CD14-positive monocyte (primary cell): Measurements from ENCODE around the gene FLT3LG. TPM values are rescaled to one million over a fixed set of nuclear protein-coding genes. Genes with fewer than 3 reads are reported as not detected.

Experiments
- DNase-seq, 3 donors: peaks; one replicate each; pipeline ENCODE4 v3.0.0-alpha.2; 2011 to 2022
- H2AFZ ChIP-seq: 2 replicates; pipeline ENCODE4 v1.6.0; 2012; ENCODE audit warnings: mild to moderate bottlenecking, low read depth, low read length, inconsistent platforms; ENCODE audit not compliant: insufficient read depth, poor library complexity, severe bottlenecking
- H3K27ac ChIP-seq, 2 donors: 1 replicate in 1 of 2; 2 replicates in 1 of 2; pipeline ENCODE4 v1.5.1; 2012 to 2013; ENCODE audit warnings: low read length in 2 of 2, control low read depth in 1 of 2, inconsistent platforms in 1 of 2, low read depth in 1 of 2, mild to moderate bottlenecking in 1 of 2
- H3K27me3 ChIP-seq, 2 donors: one replicate each; pipeline versions ENCODE4 v1.6.0 to v1.6.1; 2011 to 2013; ENCODE audit warnings: low read length in 2 of 2; ENCODE audit not compliant: control insufficient read depth in 2 of 2, insufficient read depth in 2 of 2
- H3K36me3 ChIP-seq, 2 donors: replicated peaks in 1 of 2; 1 replicate in 1 of 2; 2 replicates in 1 of 2; pipeline versions ENCODE4 v1.5.1 to v1.6.1; 2012 to 2013; ENCODE audit warnings: low read length in 2 of 2, control low read depth in 1 of 2, inconsistent platforms in 1 of 2, mild to moderate bottlenecking in 1 of 2; ENCODE audit not compliant: insufficient read depth in 2 of 2, control insufficient read depth in 1 of 2
- H3K4me1 ChIP-seq, 2 donors: 1 replicate in 1 of 2; 2 replicates in 1 of 2; pipeline versions ENCODE4 v1.5.1 to v1.6.1; 2012 to 2013; ENCODE audit warnings: low read length in 2 of 2, control low read depth in 1 of 2, inconsistent platforms in 1 of 2, mild to moderate bottlenecking in 1 of 2, moderate library complexity in 1 of 2; ENCODE audit not compliant: insufficient read depth in 2 of 2, control insufficient read depth in 1 of 2
- H3K4me2 ChIP-seq: replicated peaks from 2 replicates; pipeline ENCODE3; 2012; ENCODE audit warnings: low read length, moderate library complexity, mild to moderate bottlenecking; ENCODE audit not compliant: poor library complexity, severe bottlenecking; ENCODE audit errors: extremely low read depth
- H3K4me3 ChIP-seq, 3 experiments: fragments of 200-600 bp in 1 of 3; sonication (generic) in 1 of 3; replicated peaks in 1 of 3; 1 replicate in 2 of 3; 2 replicates in 1 of 3; pipeline ENCODE4 v1.5.1; 2011 to 2013; ENCODE audit warnings: low read length in 3 of 3, mild to moderate bottlenecking in 3 of 3, control low read depth in 2 of 3, low read depth in 2 of 3, inconsistent platforms in 1 of 3, moderate library complexity in 1 of 3
- H3K79me2 ChIP-seq: 2 replicates; pipeline ENCODE4 v1.6.0; 2012; ENCODE audit warnings: mild to moderate bottlenecking, control low read depth, inconsistent platforms, low read length, moderate library complexity; ENCODE audit not compliant: insufficient read depth
- H3K9ac ChIP-seq: 2 replicates; pipeline ENCODE4 v1.6.0; 2017; ENCODE audit warnings: low read length, mild to moderate bottlenecking; ENCODE audit not compliant: insufficient read depth, poor library complexity, severe bottlenecking
- H3K9me3 ChIP-seq, 2 donors: replicated peaks in 1 of 2; 1 replicate in 1 of 2; 2 replicates in 1 of 2; pipeline versions ENCODE4 v1.5.1 to v1.6.1; 2012 to 2013; ENCODE audit warnings: low read length in 2 of 2, control low read depth in 1 of 2; ENCODE audit not compliant: control insufficient read depth in 1 of 2, insufficient read depth in 1 of 2
- H4K20me1 ChIP-seq: 2 replicates; pipeline ENCODE4 v1.6.0; 2012; ENCODE audit warnings: mild to moderate bottlenecking, low read length, control low read depth, moderate library complexity; ENCODE audit not compliant: insufficient read depth
- H3K27ac Mint-ChIP-seq, 7 donors: one replicate each; pipeline ENCODE4 v1.8.0; 2020; ENCODE audit warnings: mild to moderate bottlenecking in 7 of 7, mixed read lengths in 7 of 7, moderate library complexity in 6 of 7, inconsistent platforms in 2 of 7
- H3K27me3 Mint-ChIP-seq, 3 donors: one replicate each; pipeline ENCODE4 v1.8.0; 2021 to 2022; ENCODE audit warnings: low read depth in 3 of 3, mild to moderate bottlenecking in 3 of 3, mixed read lengths in 3 of 3, moderate library complexity in 3 of 3, inconsistent platforms in 1 of 3
- H3K36me3 Mint-ChIP-seq, 2 donors: one replicate each; pipeline ENCODE4 v1.8.0; 2020; ENCODE audit warnings: mixed read lengths in 2 of 2, inconsistent platforms in 1 of 2, mild to moderate bottlenecking in 1 of 2
- H3K4me1 Mint-ChIP-seq: one replicate; pipeline ENCODE4 v1.8.0; 2020; ENCODE audit warnings: mild to moderate bottlenecking, mixed read lengths
- H3K4me3 Mint-ChIP-seq, 2 donors: one replicate each; pipeline ENCODE4 v1.8.0; 2020; ENCODE audit warnings: mild to moderate bottlenecking in 2 of 2, mixed read lengths in 2 of 2, moderate library complexity in 1 of 2
- H3K9me3 Mint-ChIP-seq, 7 donors: one replicate each; pipeline ENCODE4 v1.8.0; 2020 to 2022; ENCODE audit warnings: mixed read lengths in 7 of 7, mild to moderate bottlenecking in 6 of 7, moderate library complexity in 6 of 7, inconsistent platforms in 2 of 7
- CTCF ChIP-seq: fragments of 200-600 bp; IDR thresholded peaks from one replicate; pipeline ENCODE4 v1.8.0; 2022; ENCODE audit warnings: antibody characterized with exemption, mild to moderate bottlenecking
- WGBS: methylation state at CpG from one replicate; pipeline ENCODE4 v1.1.5; 2013; ENCODE audit warnings: missing lambda C conversion rate; ENCODE audit not compliant: insufficient coverage; 5-methylcytosine and 5-hydroxymethylcytosine counted together
- intact Hi-C, 2 donors: fragments of 100-400 bp; cut with micrococcal nuclease; formaldehyde crosslinking; loops; one replicate each; pipeline versions ENCODE4 v1.15.0 to v1.15.1; 2023
- polyA plus RNA-seq, 3 donors: library from polyadenylated mRNA; depleted of rRNA in 1 of 3; unstranded in 2 of 3; stranded (reverse) in 1 of 3; fragments of 300-500 nt in 2 of 3; fragments of >200 nt in 1 of 3; fragmentation: Illumina TruSeq in 2 of 3; gene quantifications; 1 replicate in 2 of 3; 2 replicates in 1 of 3; pipeline ENCODE4 v1.2.3, GENCODE V29; 2012 to 2021

FLT3LG gene
- polyA plus RNA-seq, 3 donors = 5.0 to 13.8 (median 6.9) TPM

GRCh38 chr19:49474542-49474924, 518 bp downstream of the FLT3LG start:
- Mint-ChIP-seq H3K4me3 (peak overlapping the region; percentile 86 to 91), H3K27me3 (peaks cover 2 to 13% (median 6%) of the 10 kb centered on the region in 3 donors), H3K27ac (peak overlapping the region; percentile 33 to 92 (median 88)), H3K4me1 (peaks cover 41% of the 10 kb centered on the region), H3K9me3 (peaks cover 0 to 2% (median 0%) of the 10 kb centered on the region in 7 donors), H3K36me3 (peaks cover 8% of the 10 kb centered on the region in 2 donors)
- Histone ChIP-seq H2AFZ (peak overlapping the region; percentile 88), H3K4me2 (peak overlapping the region; percentile 84), H4K20me1 (no peaks in the 10 kb centered on the region), H3K9ac (peak overlapping the region; percentile 79), H3K27ac (peak overlapping the region; percentile 53 to 83), H3K9me3 (no peaks in the 10 kb centered on the region), H3K79me2 (no peaks in the 10 kb centered on the region), H3K27me3 (no peaks in the 10 kb centered on the region), H3K4me1 (peaks cover 27 to 36% of the 10 kb centered on the region in 2 donors), H3K4me3 (peak overlapping the region; percentile 62 to 90 (median 69)), H3K36me3 (no peaks in the 10 kb centered on the region)
- TF ChIP-seq CTCF = no peak
- 7% methylated on average over 11 of the region's 11 CpGs for WGBS
- intact Hi-C loops = loop anchor here in 1 of 2 donors (5.0 kb wide), 1 partner anchor 203 kb away; the partner anchor contains the start of gene PRMT1
- DNase-seq = no peak

GRCh38 chr19:49475191-49475917, 1.3 kb downstream of the FLT3LG start:
- Mint-ChIP-seq H3K4me1 (peaks cover 34% of the 10 kb centered on the region), H3K9me3 (peaks cover 0 to 2% (median 0%) of the 10 kb centered on the region in 7 donors), H3K27me3 (peaks cover 2 to 13% (median 6%) of the 10 kb centered on the region in 3 donors), H3K36me3 (peaks cover 8% of the 10 kb centered on the region in 2 donors), H3K27ac (peak overlapping the region in 3 of 7 donors; percentile 83 to 92 (median 91)), H3K4me3 (peak overlapping the region; percentile 12 to 91)
- Histone ChIP-seq H3K27ac (no peak overlapping the region), H3K9me3 (no peaks in the 10 kb centered on the region), H3K79me2 (no peaks in the 10 kb centered on the region), H2AFZ (no peak overlapping the region), H3K36me3 (no peaks in the 10 kb centered on the region), H3K4me3 (no peak overlapping the region), H3K27me3 (no peaks in the 10 kb centered on the region), H3K4me2 (no peak overlapping the region), H3K4me1 (peaks cover 18 to 28% of the 10 kb centered on the region in 2 donors), H3K9ac (no peak overlapping the region), H4K20me1 (no peaks in the 10 kb centered on the region)
- TF ChIP-seq CTCF = no peak
- 78% methylated on average over 5 of the region's 15 CpGs for WGBS
- no peak for DNase-seq
- intact Hi-C loops = no loop called here
